Spleen (tissue), 7 donors: Measurements from ENCODE around the gene BAIAP2L2.

ENCODE experiments used
- CTCF ChIP-seq, 11 experiments: fragments of 200-600 bp in 7 of 11; fragments of 450-650 bp in 4 of 11; sonication (generic) in 4 of 11; IDR thresholded peaks in 8 of 11; conservative IDR thresholded peaks in 3 of 11; 1 replicate in 7 of 11; 2 replicates in 4 of 11; pipeline versions ENCODE4 v1.4.0 to v1.8.0; 2016 to 2021; ENCODE audit warnings: antibody characterized with exemption in 11 of 11, inconsistent platforms in 4 of 11, mild to moderate bottlenecking in 1 of 11
- POLR2A ChIP-seq, 3 donors: fragments of 450-650 bp; IDR thresholded peaks; one replicate each; pipeline ENCODE4 v1.5.1; 2017; ENCODE audit warnings: antibody characterized with exemption in 3 of 3, mild to moderate bottlenecking in 1 of 3
- POLR2AphosphoS5 ChIP-seq, 3 donors: sonication (generic); formaldehyde crosslinking; IDR thresholded peaks; one replicate each; pipeline ENCODE4 v1.5.1; 2017; ENCODE audit warnings: antibody characterized with exemption in 3 of 3
- donor health status: DM: no; HTN: no; CAD: no; lungs with moderate emphysema.
- donor health status: DM: no; HTN: no; CAD: no.
- donor health status: DM: no; HTN: no; CAD: no.

DNA sequence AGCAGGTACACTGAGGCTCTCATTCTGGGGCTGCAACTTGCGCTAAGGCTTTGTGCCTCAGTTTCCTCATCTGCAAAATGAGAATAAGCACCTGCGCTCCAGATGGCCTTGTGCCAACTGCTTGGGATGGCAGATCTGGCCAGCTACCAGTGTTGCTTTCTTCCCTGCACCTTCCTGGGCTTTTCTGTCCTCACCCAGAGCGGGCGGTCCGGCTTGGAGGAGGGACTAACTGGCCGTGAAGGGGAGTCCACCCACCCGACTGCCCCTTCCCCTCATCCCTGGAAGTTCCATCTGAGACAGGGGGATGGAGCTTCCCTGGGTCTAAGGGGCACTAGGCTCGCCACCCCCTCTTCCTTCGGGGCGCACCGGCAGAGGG is 30.0 kb downstream of the BAIAP2L2 start:
- no peak for TF ChIP-seq CTCF (IDR thresholded peaks at IDR 0.05 in 8 of 11, conservative IDR thresholded peaks at IDR 0.05 in 3 of 11)
- TF ChIP-seq POLR2A (IDR thresholded peaks at IDR 0.05) = no peak
- no peak for TF ChIP-seq POLR2AphosphoS5 (IDR thresholded peaks at IDR 0.05)
